Measurements from ENCODE around the gene SALL3. TPM values are rescaled to one million over a fixed set of nuclear protein-coding genes. Genes with fewer than 3 reads are reported as not detected.

Gene SALL3
- total and polyA plus RNA-seq, 2 experiments from 2014 or later = 0.30 to 1.1 TPM

- H3K4me2 ChIP-seq = no peak overlapping the region
- H3K9me2 ChIP-seq (replicated peaks; ENCODE audit: insufficient read depth) = no peaks in the 10 kb centered on the region
- H3K27me3 ChIP-seq = no peaks in the 10 kb centered on the region
- no peaks in the 10 kb centered on the region for H3K36me3 ChIP-seq (replicated peaks; ENCODE audit: insufficient read depth, low read depth)
- no peaks in the 10 kb centered on the region for H4K20me1 ChIP-seq (ENCODE audit: insufficient read depth, poor library complexity, severe bottlenecking)
- H3K4me3 ChIP-seq = no peak overlapping the region
- 89% methylated on average over 20 of the region's 20 CpGs for WGBS (ENCODE audit: low lambda C conversion rate, missing lambda C conversion rate)
- no peaks in the 10 kb centered on the region for H3K4me1 ChIP-seq (ENCODE audit: insufficient read depth)
- no peaks in the 10 kb centered on the region for H3K79me2 ChIP-seq
- no peak overlapping the region for H3K27ac ChIP-seq
- no peak overlapping the region for H2AFZ ChIP-seq
- no peak for DNase-seq (ENCODE audit: low spot score)
- TF ChIP-seq CTCF (IDR thresholded peaks at IDR 0.05; ENCODE audit: poor library complexity) (no peak), EZH2phosphoT487 (IDR thresholded peaks at IDR 0.05; ENCODE audit: low read depth, severe bottlenecking, unreplicated experiment) (no peak), EZH2 (IDR thresholded peaks at IDR 0.05; ENCODE audit: borderline replicate concordance) (no peak)
- no peaks in the 10 kb centered on the region for H3K9me3 ChIP-seq (ENCODE audit: low read depth)
Measured at GRCh38 chr18:78934551-78935225, 44.9 kb upstream of the SALL3 start.

- DNase-seq (ENCODE audit: low spot score) = no peak
- no peak overlapping the region for H2AFZ ChIP-seq
- no peaks in the 10 kb centered on the region for H3K27me3 ChIP-seq
- TF ChIP-seq CTCF (IDR thresholded peaks at IDR 0.05; ENCODE audit: poor library complexity) = no peak
- TF ChIP-seq EZH2phosphoT487 (IDR thresholded peaks at IDR 0.05; ENCODE audit: low read depth, severe bottlenecking, unreplicated experiment) = no peak
- no peak for TF ChIP-seq EZH2 (IDR thresholded peaks at IDR 0.05; ENCODE audit: borderline replicate concordance)
- H3K4me2 ChIP-seq = no peak overlapping the region
- H4K20me1 ChIP-seq (ENCODE audit: insufficient read depth, poor library complexity, severe bottlenecking) = no peaks in the 10 kb centered on the region
- no peaks in the 10 kb centered on the region for H3K9me3 ChIP-seq (ENCODE audit: low read depth)
- H3K9me2 ChIP-seq (replicated peaks; ENCODE audit: insufficient read depth) = no peaks in the 10 kb centered on the region
- no peak overlapping the region for H3K27ac ChIP-seq
- H3K36me3 ChIP-seq (replicated peaks; ENCODE audit: insufficient read depth, low read depth) = no peaks in the 10 kb centered on the region
- no peaks in the 10 kb centered on the region for H3K79me2 ChIP-seq
- 90% methylated on average over 9 of the region's 9 CpGs for WGBS (ENCODE audit: low lambda C conversion rate, missing lambda C conversion rate)
- H3K4me3 ChIP-seq = no peak overlapping the region
- no peaks in the 10 kb centered on the region for H3K4me1 ChIP-seq (ENCODE audit: insufficient read depth)
Measured at GRCh38 chr18:78935406-78935805, 44.2 kb upstream of the SALL3 start.

GRCh38 chr18:78936251-78937005 lies 43.2 kb upstream of the SALL3 start:
- Histone ChIP-seq H3K27me3 (no peaks in the 10 kb centered on the region), H3K4me2 (no peak overlapping the region), H3K4me1 (ENCODE audit: insufficient read depth) (no peaks in the 10 kb centered on the region), H3K9me2 (replicated peaks; ENCODE audit: insufficient read depth) (no peaks in the 10 kb centered on the region), H3K36me3 (replicated peaks; ENCODE audit: insufficient read depth, low read depth) (no peaks in the 10 kb centered on the region), H2AFZ (no peak overlapping the region), H4K20me1 (ENCODE audit: insufficient read depth, poor library complexity, severe bottlenecking) (no peaks in the 10 kb centered on the region), H3K4me3 (no peak overlapping the region), H3K9me3 (ENCODE audit: low read depth) (no peaks in the 10 kb centered on the region), H3K27ac (no peak overlapping the region), H3K79me2 (no peaks in the 10 kb centered on the region)
- TF ChIP-seq EZH2phosphoT487 (IDR thresholded peaks at IDR 0.05; ENCODE audit: low read depth, severe bottlenecking, unreplicated experiment) (no peak), EZH2 (IDR thresholded peaks at IDR 0.05; ENCODE audit: borderline replicate concordance) (no peak), CTCF (IDR thresholded peaks at IDR 0.05; ENCODE audit: poor library complexity) (no peak)
- no peak for DNase-seq (ENCODE audit: low spot score)
- 92% methylated on average over 25 of the region's 28 CpGs for WGBS (ENCODE audit: low lambda C conversion rate, missing lambda C conversion rate)
